HFF-Myc (cell line): ENCODE results near the gene ARHGEF4.

Source experiments
- DNase-seq: peaks from one replicate; pipeline ENCODE4 v3.0.0-alpha.2; 2011; ENCODE audit warnings: low read depth; ENCODE audit errors: extremely low read depth
- H3K4me3 ChIP-seq: replicated peaks from 2 replicates; pipeline ENCODE4 v1.5.1; 2011; ENCODE audit warnings: low read depth, mild to moderate bottlenecking, control low read depth, low read length
- CTCF ChIP-seq: IDR thresholded peaks from 2 replicates; pipeline ENCODE4 v1.5.1; 2012; ENCODE audit warnings: mild to moderate bottlenecking, low read depth, low read length, control low read depth; ENCODE audit errors: missing control alignments

The ARHGEF4 gene

GRCh38 chr2:130850788-130851623 lies 14.3 kb downstream of the ARHGEF4 start:
- no peak for TF ChIP-seq CTCF
- no peak for DNase-seq
- H3K4me3 ChIP-seq = no peak overlapping the region

DNA sequence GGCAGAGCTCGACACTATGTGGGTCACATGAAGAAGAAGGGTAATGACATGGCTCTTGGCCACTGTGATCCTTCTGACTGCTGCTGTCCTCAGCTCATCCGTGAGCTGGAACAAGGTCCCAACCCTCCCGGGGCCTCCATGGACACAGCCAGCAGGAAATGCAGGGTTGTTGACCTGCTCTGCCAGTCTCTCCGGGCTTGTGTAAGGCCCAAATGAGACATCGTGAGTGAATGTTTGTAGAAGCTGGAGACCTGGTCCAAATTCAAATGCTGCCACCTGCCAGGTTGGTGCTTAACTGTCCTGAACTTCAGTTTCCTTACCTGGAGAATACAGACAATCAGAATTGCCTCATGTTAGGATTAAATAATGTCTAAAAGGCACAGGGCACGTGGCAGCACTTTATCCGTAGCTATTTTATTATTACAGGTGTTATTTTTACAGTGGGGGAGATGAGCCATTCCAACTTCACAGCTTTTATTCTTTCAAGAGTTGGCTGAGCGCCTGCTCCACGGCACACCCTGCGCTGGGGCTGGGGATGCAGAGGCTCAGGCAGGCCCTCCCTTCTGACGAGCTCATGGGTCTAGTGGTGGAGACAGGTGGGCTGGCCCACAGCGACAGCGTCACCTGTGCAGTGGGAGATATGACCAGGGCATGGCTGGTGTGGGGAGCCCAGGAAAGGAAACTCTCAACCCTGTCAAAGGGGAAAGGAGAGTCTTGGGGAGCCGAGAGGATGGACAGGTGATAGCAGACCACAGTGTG lies 15.1 kb downstream of the ARHGEF4 start:
- TF ChIP-seq CTCF = no peak
- DNase-seq = no peak
- no peak overlapping the region for H3K4me3 ChIP-seq

DNA sequence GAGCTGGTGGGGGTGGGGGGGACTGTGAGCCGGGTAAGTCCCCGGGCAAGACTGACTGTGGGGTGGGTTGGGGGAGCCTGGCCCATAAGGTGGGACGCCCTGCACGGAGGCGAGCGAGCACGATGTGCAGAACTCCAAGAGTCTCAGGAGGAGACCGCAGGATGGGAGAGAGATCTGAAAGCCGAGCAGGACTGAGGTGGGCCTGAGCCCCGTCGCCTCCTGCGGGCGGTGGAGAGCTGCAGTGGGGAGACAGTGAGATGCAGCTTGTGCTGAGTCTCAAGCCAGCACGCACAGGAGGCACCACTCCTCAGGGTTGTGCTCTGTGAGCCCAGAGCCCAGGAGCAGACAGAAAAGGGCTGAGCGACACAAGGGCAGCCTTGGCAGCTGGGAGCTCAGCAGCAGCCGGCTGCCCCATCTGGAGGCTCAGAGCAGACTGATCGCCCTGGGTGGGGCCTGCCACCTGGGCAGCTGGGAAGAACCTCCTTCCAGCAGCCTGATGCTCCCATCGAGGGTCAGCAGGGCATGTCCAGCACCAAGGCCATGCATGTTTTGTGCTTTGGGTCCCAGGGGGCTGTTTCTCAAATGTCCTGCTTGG lies 15.9 kb downstream of the ARHGEF4 start:
- no peak for DNase-seq
- TF ChIP-seq CTCF = no peak
- no peak overlapping the region for H3K4me3 ChIP-seq

DNA sequence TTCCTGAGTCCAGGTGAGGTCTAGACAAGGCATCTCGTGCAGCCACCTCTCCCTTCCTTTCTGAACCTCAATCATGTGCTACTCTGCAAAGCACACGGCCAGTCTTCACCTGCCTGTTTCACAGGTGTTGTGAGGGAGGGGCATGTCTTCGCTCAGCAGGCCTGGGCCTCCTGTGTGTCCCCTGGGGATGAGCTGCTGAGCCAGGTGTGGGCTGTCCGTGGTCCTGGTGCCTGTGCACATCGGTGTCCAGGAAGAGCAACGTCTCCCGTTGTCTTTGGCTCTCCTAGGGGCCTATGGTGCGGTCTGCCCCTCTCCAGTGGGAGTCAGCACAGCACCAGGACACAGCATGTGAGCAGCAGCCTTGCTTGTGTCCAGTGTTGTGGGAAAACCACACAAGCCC lies 16.7 kb downstream of the ARHGEF4 start:
- no peak for DNase-seq
- TF ChIP-seq CTCF = no peak
- H3K4me3 ChIP-seq = no peak overlapping the region

DNA sequence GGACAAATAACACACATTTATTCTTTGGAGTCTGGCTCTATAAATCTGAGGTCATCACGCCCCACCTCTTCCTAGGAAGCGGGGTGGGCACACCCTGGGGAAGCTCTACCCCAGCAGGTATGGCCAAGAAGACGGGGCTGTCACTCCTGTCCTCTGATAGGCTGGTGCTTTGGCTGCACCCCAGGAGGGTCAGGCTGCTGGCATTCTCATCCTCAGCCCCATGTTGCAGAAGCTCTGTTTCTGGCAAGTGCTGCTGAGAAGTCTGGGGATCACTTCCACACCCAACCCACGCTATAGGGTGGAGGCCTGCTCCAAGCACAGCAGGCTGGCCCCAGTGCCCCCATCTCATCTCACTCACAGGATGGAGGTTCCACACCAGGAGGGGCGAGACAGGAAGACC lies 17.6 kb downstream of the ARHGEF4 start:
- TF ChIP-seq CTCF = no peak
- no peak for DNase-seq

DNA sequence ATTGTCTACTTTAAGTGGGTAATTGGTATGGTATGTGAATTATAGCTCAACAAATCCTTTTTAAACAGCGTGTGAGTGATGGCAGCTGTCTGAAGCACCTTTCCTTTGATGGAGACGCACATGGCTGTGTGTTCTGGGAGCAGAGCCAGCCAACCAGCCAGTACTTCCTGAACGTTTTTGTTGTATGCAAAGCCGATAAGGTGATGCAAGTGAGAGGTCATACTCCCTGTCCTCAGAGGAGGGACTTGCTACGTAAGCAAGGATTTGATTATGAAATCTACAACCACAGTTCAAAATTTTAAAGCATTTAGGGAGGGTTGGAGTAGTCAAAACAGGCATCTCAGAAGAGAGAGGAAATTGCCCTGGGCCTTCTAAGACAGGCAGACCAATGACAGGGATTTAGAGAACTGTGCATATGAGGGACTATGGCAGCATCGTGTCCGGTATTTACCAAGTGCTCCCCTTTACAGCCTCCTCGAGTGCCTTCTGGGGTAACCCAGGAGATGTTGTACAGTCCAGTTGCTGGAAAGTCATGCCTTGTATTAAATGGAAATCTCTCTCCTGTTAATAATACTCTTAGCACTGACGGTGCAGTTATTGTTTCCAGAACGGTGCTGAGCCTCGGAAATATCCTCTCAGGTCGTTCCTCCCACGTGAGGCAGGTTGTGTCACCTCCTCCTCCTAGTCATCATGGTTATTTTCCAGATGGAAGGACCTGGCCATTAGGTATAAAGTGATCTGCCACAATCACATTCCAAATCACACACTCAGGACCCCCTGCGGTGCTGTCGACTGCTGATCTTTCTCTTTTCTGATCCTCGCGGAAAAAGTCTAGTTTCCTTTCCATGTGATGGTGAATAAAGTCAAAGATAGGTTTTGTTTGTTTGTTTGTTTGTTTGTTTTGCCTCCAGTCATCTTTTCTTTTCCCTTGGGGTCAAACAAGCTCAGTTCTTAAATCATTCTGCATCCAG lies 28.4 kb downstream of the ARHGEF4 start:
- DNase-seq = peak; percentile 17
- no peak for TF ChIP-seq CTCF
- H3K4me3 ChIP-seq = no peak overlapping the region

More for the DNA sequence above, 17.6 kb downstream of the ARHGEF4 start:
- H3K4me3 ChIP-seq = no peak overlapping the region
